Effector memory CD8-positive, alpha-beta T cell (primary cell): ENCODE results near the gene CEACAM4.

Experiments used
- ATAC-seq: fragments of 150-1000 bp; cut with Tn5 transposase; replicated peaks from 2 replicates; pipeline ENCODE4 v1.10.0; 2021; ENCODE audit warnings: mild to moderate bottlenecking, moderate library complexity
- DNase-seq, 3 experiments: peaks; one replicate each; pipeline ENCODE4 v3.0.0; 2021
- H3K27ac Mint-ChIP-seq, 2 donors: one replicate each; pipeline ENCODE4 v1.8.0; 2022; ENCODE audit warnings: mild to moderate bottlenecking in 2 of 2, mixed read lengths in 2 of 2, moderate library complexity in 2 of 2
- H3K27me3 Mint-ChIP-seq, 2 donors: one replicate each; pipeline ENCODE4 v1.8.0; 2022; ENCODE audit warnings: mixed read lengths in 2 of 2
- H3K36me3 Mint-ChIP-seq: one replicate; pipeline ENCODE4 v1.8.0; 2022; ENCODE audit warnings: mild to moderate bottlenecking, moderate library complexity, mixed read lengths; ENCODE audit not compliant: insufficient read depth
- H3K4me1 Mint-ChIP-seq, 2 donors: one replicate each; pipeline ENCODE4 v1.8.0; 2022; ENCODE audit warnings: low read depth in 2 of 2, mixed read lengths in 2 of 2
- H3K4me3 Mint-ChIP-seq, 2 donors: one replicate each; pipeline ENCODE4 v1.8.0; 2022; ENCODE audit warnings: mild to moderate bottlenecking in 2 of 2, mixed read lengths in 2 of 2, moderate library complexity in 2 of 2
- H3K9me3 Mint-ChIP-seq, 2 donors: one replicate each; pipeline ENCODE4 v1.8.0; 2022; ENCODE audit warnings: mixed read lengths in 2 of 2

The CEACAM4 gene

GRCh38 chr19:41610789-41611188 lies 16.1 kb downstream of the CEACAM4 start:
- DNase-seq (no peak), ATAC-seq (no peak)
- no peaks in the 10 kb centered on the region for H3K4me1 Mint-ChIP-seq
- no peak overlapping the region for H3K27ac Mint-ChIP-seq
- H3K9me3 Mint-ChIP-seq, result no peaks in the 10 kb centered on the region
- H3K27me3 Mint-ChIP-seq, result peaks cover 36 to 71% of the 10 kb centered on the region in 2 donors
- H3K4me3 Mint-ChIP-seq, result no peak overlapping the region
- no peaks in the 10 kb centered on the region for H3K36me3 Mint-ChIP-seq

- no peaks in the 10 kb centered on the region for H3K4me1 Mint-ChIP-seq
- H3K4me3 Mint-ChIP-seq, result no peak overlapping the region
- peaks cover 17 to 64% of the 10 kb centered on the region in 2 donors for H3K27me3 Mint-ChIP-seq
- no peak for DNase-seq
- H3K36me3 Mint-ChIP-seq, result no peaks in the 10 kb centered on the region
- H3K9me3 Mint-ChIP-seq, result no peaks in the 10 kb centered on the region
- no peak for ATAC-seq
- H3K27ac Mint-ChIP-seq, result no peak overlapping the region
These were observed 19.2 kb downstream of the CEACAM4 start for GRCh38 chr19:41607668-41608067.

DNA sequence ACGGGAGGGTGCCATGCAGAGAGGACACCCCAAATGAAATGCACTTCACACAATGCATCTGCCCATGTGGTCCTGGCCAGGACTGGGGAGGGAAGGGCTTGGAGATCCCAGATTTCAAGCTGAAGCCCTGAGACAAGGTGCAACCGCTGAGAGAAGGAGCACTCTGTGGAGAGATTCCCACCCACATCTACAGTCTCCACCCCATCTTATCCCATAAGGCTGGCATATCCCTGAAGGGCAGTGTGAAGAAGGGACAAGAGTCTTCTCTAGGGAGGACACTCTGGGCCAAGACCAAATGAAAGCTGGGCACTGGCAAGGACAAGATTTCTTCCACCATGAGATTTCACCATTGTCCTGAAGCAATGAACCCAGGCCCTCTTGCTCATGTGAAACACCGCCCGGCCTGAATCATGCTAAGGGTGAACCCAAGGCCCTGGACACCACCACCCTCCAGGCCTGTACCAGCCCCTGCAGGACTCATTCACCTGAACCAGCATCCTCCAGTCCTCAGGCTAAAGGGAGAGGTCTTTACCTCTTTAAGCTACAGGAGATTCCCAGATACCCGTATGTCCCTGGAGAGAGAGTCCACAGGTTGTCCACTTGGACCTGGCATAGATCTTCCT lies 20.5 kb downstream of the CEACAM4 start:
- Mint-ChIP-seq H3K4me3 (no peak overlapping the region), H3K9me3 (no peaks in the 10 kb centered on the region), H3K4me1 (no peaks in the 10 kb centered on the region), H3K36me3 (no peaks in the 10 kb centered on the region), H3K27ac (no peak overlapping the region), H3K27me3 (peaks cover 18 to 70% of the 10 kb centered on the region in 2 donors)
- no peak for DNase-seq
- ATAC-seq, result no peak

GRCh38 chr19:41604831-41605230 lies 22.0 kb downstream of the CEACAM4 start:
- H3K36me3 Mint-ChIP-seq, result no peaks in the 10 kb centered on the region
- H3K4me3 Mint-ChIP-seq, result no peak overlapping the region
- H3K27ac Mint-ChIP-seq, result no peak overlapping the region
- H3K4me1 Mint-ChIP-seq, result no peaks in the 10 kb centered on the region
- ATAC-seq, result no peak
- peaks cover 18 to 75% of the 10 kb centered on the region in 2 donors for H3K27me3 Mint-ChIP-seq
- H3K9me3 Mint-ChIP-seq, result no peaks in the 10 kb centered on the region
- DNase-seq, result no peak

GRCh38 chr19:41601771-41602170 lies 25.1 kb downstream of the CEACAM4 start:
- Mint-ChIP-seq H3K9me3 (no peaks in the 10 kb centered on the region), H3K4me3 (no peak overlapping the region), H3K4me1 (peaks cover 2 to 4% of the 10 kb centered on the region in 2 donors), H3K36me3 (peaks cover 2% of the 10 kb centered on the region), H3K27ac (no peak overlapping the region), H3K27me3 (peaks cover 28 to 80% of the 10 kb centered on the region in 2 donors)
- DNase-seq (no peak), ATAC-seq (no peak)

GRCh38 chr19:41599175-41599966 lies 27.5 kb downstream of the CEACAM4 start:
- no peaks in the 10 kb centered on the region for H3K9me3 Mint-ChIP-seq
- ATAC-seq (no peak), DNase-seq (no peak)
- H3K4me3 Mint-ChIP-seq, result no peak overlapping the region
- peaks cover 23 to 89% of the 10 kb centered on the region in 2 donors for H3K27me3 Mint-ChIP-seq
- no peak overlapping the region for H3K27ac Mint-ChIP-seq
- H3K36me3 Mint-ChIP-seq, result peaks cover 2% of the 10 kb centered on the region
- H3K4me1 Mint-ChIP-seq, result peaks cover 6 to 9% of the 10 kb centered on the region in 2 donors

GRCh38 chr19:41597600-41598041 lies 29.3 kb downstream of the CEACAM4 start:
- peaks cover 6 to 9% of the 10 kb centered on the region in 2 donors for H3K4me1 Mint-ChIP-seq
- H3K9me3 Mint-ChIP-seq, result no peaks in the 10 kb centered on the region

DNA sequence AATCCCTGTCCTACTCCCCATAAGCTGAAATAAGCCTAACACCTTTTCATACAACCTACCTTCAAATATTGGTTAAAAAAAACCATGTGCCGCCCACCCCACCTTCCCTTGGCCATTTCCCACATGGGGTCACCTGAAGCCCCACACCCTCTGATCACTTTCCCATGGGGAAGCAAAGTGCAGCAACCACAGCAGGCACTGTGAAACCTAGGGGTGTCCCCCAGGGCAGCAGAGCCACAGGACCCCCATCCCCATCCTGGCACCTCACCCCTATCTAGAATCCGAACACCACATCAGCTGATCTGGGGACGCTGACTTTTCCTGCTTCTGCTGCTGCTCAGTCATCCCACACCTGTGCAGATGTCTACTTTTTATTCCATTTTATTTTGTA lies 31.0 kb downstream of the CEACAM4 start:
- ATAC-seq (no peak), DNase-seq (no peak)
- peaks cover 6 to 9% of the 10 kb centered on the region in 2 donors for H3K4me1 Mint-ChIP-seq
- H3K27me3 Mint-ChIP-seq, result peaks cover 16 to 78% of the 10 kb centered on the region in 2 donors
- peaks cover 2% of the 10 kb centered on the region for H3K36me3 Mint-ChIP-seq
- H3K4me3 Mint-ChIP-seq, result no peak overlapping the region
- H3K9me3 Mint-ChIP-seq, result no peaks in the 10 kb centered on the region
- H3K27ac Mint-ChIP-seq, result peak overlapping the region in 1 of 2 donors; percentile 29

More at GRCh38 chr19:41597600-41598041, 29.3 kb downstream of the CEACAM4 start:
- H3K36me3 Mint-ChIP-seq, result peaks cover 2% of the 10 kb centered on the region
- H3K27ac Mint-ChIP-seq, result no peak overlapping the region
- H3K27me3 Mint-ChIP-seq, result peaks cover 17 to 87% of the 10 kb centered on the region in 2 donors
- DNase-seq (peak; percentile 69 to 75 (median 72)), ATAC-seq (peak; percentile 87)
- no peak overlapping the region for H3K4me3 Mint-ChIP-seq

- H3K4me3 Mint-ChIP-seq, result no peak overlapping the region
- no peaks in the 10 kb centered on the region for H3K9me3 Mint-ChIP-seq
These were observed 31.5 kb downstream of the CEACAM4 start for GRCh38 chr19:41595258-41595889.

DNA sequence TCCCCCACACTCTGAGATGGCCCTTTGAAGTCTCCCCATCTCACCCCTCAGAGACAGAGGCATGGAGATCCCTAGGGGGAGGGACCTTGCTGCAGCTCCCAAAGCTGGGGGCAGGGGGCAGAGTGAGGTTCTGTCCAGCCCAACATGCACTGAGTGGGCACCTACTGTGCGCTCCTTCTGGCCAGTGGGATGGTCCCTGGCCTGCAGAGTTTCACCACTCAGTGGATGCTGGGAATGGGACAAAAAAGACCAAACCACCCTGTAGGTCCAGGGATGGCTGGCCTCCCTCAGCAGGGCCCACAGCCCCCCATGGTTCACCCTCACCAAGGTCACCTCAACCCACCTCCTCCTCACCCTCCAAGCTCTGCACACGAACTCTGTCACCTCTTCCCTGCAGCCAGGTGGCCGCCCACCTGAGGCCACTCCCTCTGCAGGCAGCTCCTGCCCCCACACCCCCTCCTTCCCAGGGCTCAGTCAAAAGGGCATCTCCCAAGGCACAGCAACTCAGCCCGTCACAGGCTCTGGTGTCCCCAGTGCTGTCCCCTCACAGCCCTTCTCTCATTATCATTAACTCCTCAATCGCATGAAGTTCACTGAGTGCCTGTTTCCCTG lies 34.8 kb downstream of the CEACAM4 start:
- no peak for ATAC-seq
- Mint-ChIP-seq H3K36me3 (peaks cover 7% of the 10 kb centered on the region), H3K27me3 (peaks cover 5 to 46% of the 10 kb centered on the region in 2 donors), H3K27ac (no peak overlapping the region), H3K4me1 (peaks cover 9 to 14% of the 10 kb centered on the region in 2 donors), H3K4me3 (no peak overlapping the region), H3K9me3 (no peaks in the 10 kb centered on the region)
- DNase-seq, result no peak

More at GRCh38 chr19:41595258-41595889, 31.5 kb downstream of the CEACAM4 start:
- DNase-seq (peak; percentile 55 to 69 (median 58)), ATAC-seq (peak; percentile 90)
- Mint-ChIP-seq H3K4me1 (peaks cover 9% of the 10 kb centered on the region in 2 donors), H3K36me3 (peaks cover 2% of the 10 kb centered on the region), H3K27me3 (peaks cover 16 to 73% of the 10 kb centered on the region in 2 donors), H3K27ac (peak overlapping the region in 1 of 2 donors; percentile 29)

DNA sequence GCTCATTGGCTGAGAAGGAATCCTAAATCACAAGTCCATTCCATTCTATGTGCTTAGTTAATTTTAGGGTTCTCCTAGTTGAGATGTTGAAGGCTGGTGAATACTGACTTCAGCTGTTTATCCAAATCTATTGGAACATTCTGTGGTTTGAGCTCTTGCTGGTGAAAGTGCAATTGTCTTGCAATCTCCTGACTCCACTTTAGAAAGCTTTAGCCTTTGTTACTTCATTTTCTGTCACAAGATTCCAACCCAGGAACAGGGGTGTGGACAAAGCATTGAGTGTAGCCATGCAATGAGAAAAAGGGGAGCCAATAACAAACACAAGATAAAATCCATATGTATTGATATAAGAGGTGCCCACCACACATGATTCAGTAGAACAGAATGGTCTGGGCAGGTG lies 35.9 kb downstream of the CEACAM4 start:
- Mint-ChIP-seq H3K4me1 (peaks cover 9 to 14% of the 10 kb centered on the region in 2 donors), H3K27me3 (peaks cover 5 to 35% of the 10 kb centered on the region in 2 donors), H3K4me3 (no peak overlapping the region), H3K36me3 (peaks cover 9% of the 10 kb centered on the region), H3K9me3 (no peaks in the 10 kb centered on the region), H3K27ac (no peak overlapping the region)
- no peak for DNase-seq
- no peak for ATAC-seq

DNA sequence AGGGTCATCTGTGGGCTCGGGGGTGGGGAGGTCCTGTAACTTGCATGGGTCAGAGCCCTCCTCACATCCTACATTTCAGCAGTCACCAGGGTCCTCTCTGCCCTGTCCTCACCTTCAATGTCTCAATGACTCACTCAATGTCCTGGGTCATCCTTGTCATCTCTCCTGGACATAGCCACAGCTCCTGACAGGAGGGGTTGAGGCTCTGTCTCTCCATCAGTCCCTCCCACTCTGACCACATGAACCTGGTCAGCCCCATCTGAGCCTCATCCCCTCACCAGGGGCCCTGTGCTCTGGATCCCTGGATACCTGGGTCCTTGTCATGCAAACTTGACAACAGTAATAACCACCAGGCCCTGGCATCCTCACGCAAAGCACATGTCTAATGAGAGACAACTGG lies 37.5 kb downstream of the CEACAM4 start:
- Mint-ChIP-seq H3K36me3 (peaks cover 9% of the 10 kb centered on the region), H3K27ac (no peak overlapping the region), H3K4me3 (no peak overlapping the region), H3K27me3 (peaks cover 5 to 23% of the 10 kb centered on the region in 2 donors), H3K4me1 (peaks cover 5 to 9% of the 10 kb centered on the region in 2 donors), H3K9me3 (no peaks in the 10 kb centered on the region)
- ATAC-seq, result no peak
- DNase-seq, result no peak
